ENCODE results near the gene ADGRV1.

DNA sequence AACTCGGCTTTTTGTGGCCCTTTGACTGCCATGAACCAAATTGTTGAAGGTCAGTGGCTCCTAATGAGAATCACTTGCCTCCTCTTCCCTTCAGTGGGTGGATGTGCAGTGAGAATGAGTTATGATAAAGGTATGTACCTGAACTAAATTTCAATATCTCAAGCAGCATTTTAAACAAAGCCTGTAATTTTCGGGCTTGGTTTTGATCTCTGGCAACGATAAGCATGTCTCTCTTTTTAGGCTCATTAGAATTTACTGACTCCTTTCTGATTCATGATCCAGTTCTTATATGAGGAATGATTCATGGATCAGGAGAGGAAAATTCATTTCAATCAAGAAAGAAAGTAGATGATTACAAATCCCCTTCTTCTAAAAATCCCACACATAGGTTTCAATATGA is 519.0 kb downstream of the ADGRV1 start:
- TF ChIP-seq SUZ12 (IDR thresholded peaks at IDR 0.05), result no peak
- TF ChIP-seq FOXA1 (IDR thresholded peaks at IDR 0.05), result no peak
- no peak for TF ChIP-seq CTBP1 (IDR thresholded peaks at IDR 0.05; ENCODE audit: borderline replicate concordance)
- TF ChIP-seq ARNT (IDR thresholded peaks at IDR 0.05), result no peak
- TF ChIP-seq, protein P1, sequence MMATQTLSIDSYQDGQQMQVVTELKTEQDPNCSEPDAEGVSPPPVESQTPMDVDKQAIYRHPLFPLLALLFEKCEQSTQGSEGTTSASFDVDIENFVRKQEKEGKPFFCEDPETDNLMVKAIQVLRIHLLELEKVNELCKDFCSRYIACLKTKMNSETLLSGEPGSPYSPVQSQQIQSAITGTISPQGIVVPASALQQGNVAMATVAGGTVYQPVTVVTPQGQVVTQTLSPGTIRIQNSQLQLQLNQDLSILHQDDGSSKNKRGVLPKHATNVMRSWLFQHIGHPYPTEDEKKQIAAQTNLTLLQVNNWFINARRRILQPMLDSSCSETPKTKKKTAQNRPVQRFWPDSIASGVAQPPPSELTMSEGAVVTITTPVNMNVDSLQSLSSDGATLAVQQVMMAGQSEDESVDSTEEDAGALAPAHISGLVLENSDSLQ (IDR thresholded peaks at IDR 0.05), result no peak
- TF ChIP-seq TARDBP (IDR thresholded peaks at IDR 0.05), result no peak
- no peak for TF ChIP-seq FOXK2 (IDR thresholded peaks at IDR 0.05)
- no peak for TF ChIP-seq SP1 (IDR thresholded peaks at IDR 0.05)
- TF ChIP-seq NFRKB (IDR thresholded peaks at IDR 0.05), result no peak
